Effector memory CD8-positive, alpha-beta T cell (primary cell): Measurements from ENCODE around the gene MGAT5B.

Experiments
- ATAC-seq: fragments of 150-1000 bp; cut with Tn5 transposase; replicated peaks from 2 replicates; pipeline ENCODE4 v1.10.0; 2021; ENCODE audit warnings: mild to moderate bottlenecking, moderate library complexity
- DNase-seq, 3 experiments: peaks; one replicate each; pipeline ENCODE4 v3.0.0; 2021
- H3K27ac Mint-ChIP-seq, 2 donors: one replicate each; pipeline ENCODE4 v1.8.0; 2022; ENCODE audit warnings: mild to moderate bottlenecking in 2 of 2, mixed read lengths in 2 of 2, moderate library complexity in 2 of 2
- H3K27me3 Mint-ChIP-seq, 2 donors: one replicate each; pipeline ENCODE4 v1.8.0; 2022; ENCODE audit warnings: mixed read lengths in 2 of 2
- H3K36me3 Mint-ChIP-seq: one replicate; pipeline ENCODE4 v1.8.0; 2022; ENCODE audit warnings: mild to moderate bottlenecking, moderate library complexity, mixed read lengths; ENCODE audit not compliant: insufficient read depth
- H3K4me1 Mint-ChIP-seq, 2 donors: one replicate each; pipeline ENCODE4 v1.8.0; 2022; ENCODE audit warnings: low read depth in 2 of 2, mixed read lengths in 2 of 2
- H3K4me3 Mint-ChIP-seq, 2 donors: one replicate each; pipeline ENCODE4 v1.8.0; 2022; ENCODE audit warnings: mild to moderate bottlenecking in 2 of 2, mixed read lengths in 2 of 2, moderate library complexity in 2 of 2
- H3K9me3 Mint-ChIP-seq, 2 donors: one replicate each; pipeline ENCODE4 v1.8.0; 2022; ENCODE audit warnings: mixed read lengths in 2 of 2

The MGAT5B gene

DNA sequence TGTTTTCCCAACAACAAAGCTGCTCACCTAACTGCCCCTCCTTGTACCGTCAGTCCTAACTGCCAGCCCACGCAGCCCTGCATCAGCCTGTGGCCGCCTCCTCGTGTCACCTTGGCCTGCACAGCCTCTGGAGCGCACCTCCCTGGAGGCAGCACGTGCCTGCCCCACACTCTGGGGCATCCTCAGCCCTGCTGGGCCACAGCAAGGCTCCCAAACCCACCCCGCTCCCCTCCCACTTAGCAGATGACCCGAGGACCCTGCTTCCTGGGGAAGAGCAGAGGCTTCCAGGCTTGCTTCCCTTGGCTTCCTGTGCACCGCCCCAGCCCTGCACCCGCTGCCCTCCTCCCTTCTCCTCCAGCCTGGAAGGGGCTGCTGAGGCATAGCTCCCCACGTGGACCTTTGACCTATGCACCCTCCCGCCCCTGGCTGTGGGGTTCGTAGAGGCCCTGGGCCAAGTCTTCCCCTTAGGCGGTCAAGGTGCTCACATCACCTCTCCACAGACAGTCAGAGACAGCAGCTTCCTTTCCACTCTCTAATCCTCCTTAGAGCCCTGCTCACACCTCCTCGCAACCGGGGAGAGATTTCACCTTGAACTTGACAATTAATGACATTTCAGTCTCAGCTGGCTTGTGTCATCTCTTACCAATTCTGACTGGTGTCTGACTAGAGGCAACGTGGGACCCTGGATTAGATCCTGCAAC, 115.0 kb downstream of the MGAT5B start:
- peak overlapping the region in 1 of 2 donors; percentile 94 for H3K27ac Mint-ChIP-seq
- no peak for ATAC-seq

DNA sequence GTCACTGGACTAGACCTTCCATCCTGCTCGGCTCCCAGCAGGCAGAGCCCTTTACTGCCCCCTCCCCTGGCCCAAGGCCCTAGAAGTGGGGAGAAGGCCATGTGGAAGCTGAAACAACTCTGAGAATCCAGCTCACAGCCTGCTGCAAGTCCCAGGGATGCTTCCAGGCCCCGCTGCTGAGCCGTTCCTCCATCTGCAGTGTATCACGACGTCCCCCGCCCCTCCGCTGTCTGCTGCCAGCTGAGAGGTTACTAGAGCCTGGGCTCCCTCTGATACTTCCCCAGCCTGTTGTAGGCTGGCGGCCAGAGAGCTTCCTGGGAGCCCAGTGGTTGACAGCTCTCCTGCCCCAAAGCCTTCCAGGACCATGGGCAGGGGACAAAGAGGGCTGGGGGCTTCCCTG, 118.2 kb downstream of the MGAT5B start:
- no peak overlapping the region for H3K4me3 Mint-ChIP-seq
- H3K27me3 Mint-ChIP-seq: peaks cover 0 to 6% of the 10 kb centered on the region in 2 donors
- DNase-seq (no peak), ATAC-seq (no peak)
- H3K36me3 Mint-ChIP-seq: peaks cover 3% of the 10 kb centered on the region
- no peaks in the 10 kb centered on the region for H3K9me3 Mint-ChIP-seq
- no peak overlapping the region for H3K27ac Mint-ChIP-seq
- H3K4me1 Mint-ChIP-seq: peaks cover 5 to 9% of the 10 kb centered on the region in 2 donors

More for the DNA sequence above, 115.0 kb downstream of the MGAT5B start:
- peaks cover 0 to 6% of the 10 kb centered on the region in 2 donors for H3K27me3 Mint-ChIP-seq
- H3K4me1 Mint-ChIP-seq: peaks cover 5 to 11% of the 10 kb centered on the region in 2 donors
- peaks cover 3% of the 10 kb centered on the region for H3K36me3 Mint-ChIP-seq
- H3K9me3 Mint-ChIP-seq: peaks cover 0 to under 1% of the 10 kb centered on the region in 2 donors
- DNase-seq: no peak
- peak overlapping the region; percentile 45 to 53 for H3K4me3 Mint-ChIP-seq

DNA sequence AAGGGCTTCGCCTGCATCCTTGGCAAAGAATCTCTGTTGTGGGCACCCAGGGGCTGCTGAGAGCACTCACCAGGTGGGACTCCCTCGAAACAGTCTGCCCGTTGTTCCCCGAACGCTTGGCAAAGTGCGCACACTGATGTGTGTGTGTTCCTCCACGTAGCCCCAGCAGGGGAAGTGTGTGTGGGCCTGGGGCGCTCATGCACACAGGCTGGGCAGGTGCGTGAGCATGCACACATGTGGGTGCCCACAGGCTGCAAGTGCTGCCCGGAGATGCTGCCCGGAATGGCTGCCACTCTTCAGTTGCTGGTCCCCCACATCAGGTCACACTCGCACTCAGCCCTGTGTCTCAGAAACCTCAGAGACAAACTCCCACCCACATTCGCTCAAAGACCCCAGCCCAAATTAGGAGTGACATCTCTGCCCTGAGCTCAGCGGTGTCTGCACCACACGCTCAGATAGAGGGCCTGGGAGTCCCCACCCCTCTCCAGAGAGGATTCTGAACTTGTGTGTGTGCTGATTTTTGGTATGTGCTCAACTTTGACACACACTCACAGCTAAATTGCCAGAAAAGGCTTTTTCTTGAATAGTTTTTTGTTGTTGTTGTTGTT, 119.4 kb downstream of the MGAT5B start:
- Mint-ChIP-seq H3K27ac (peak overlapping the region in 1 of 2 donors; percentile 85), H3K4me3 (no peak overlapping the region), H3K4me1 (peaks cover 5 to 6% of the 10 kb centered on the region in 2 donors), H3K36me3 (peaks cover 3% of the 10 kb centered on the region), H3K9me3 (no peaks in the 10 kb centered on the region), H3K27me3 (peaks cover 0 to 6% of the 10 kb centered on the region in 2 donors)
- DNase-seq (no peak), ATAC-seq (no peak)

DNA sequence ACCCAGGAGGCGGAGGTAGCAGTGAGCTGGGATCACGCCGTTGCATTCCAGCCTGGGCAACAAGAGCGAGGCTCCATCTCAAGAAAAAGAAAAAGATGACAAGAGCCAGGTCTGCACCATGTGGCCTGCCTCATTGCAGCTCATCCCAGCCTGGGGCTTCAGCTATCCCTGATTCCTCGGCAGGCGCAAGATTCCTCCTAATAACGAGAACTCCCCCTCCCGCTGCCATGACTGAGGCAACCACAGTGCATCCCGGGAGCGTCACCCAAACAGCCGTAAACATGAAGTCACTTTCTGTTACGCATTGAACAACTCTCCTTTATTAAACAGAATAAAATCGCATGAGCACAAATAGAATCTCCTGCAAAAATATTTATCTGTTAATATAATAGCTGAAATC, 120.6 kb downstream of the MGAT5B start:
- H3K4me3 Mint-ChIP-seq: no peak overlapping the region
- ATAC-seq (no peak), DNase-seq (no peak)
- H3K27ac Mint-ChIP-seq: peak overlapping the region in 1 of 2 donors; percentile 20
- no peaks in the 10 kb centered on the region for H3K4me1 Mint-ChIP-seq
- H3K36me3 Mint-ChIP-seq: no peaks in the 10 kb centered on the region
- H3K27me3 Mint-ChIP-seq: no peaks in the 10 kb centered on the region
- H3K9me3 Mint-ChIP-seq: no peaks in the 10 kb centered on the region

DNA sequence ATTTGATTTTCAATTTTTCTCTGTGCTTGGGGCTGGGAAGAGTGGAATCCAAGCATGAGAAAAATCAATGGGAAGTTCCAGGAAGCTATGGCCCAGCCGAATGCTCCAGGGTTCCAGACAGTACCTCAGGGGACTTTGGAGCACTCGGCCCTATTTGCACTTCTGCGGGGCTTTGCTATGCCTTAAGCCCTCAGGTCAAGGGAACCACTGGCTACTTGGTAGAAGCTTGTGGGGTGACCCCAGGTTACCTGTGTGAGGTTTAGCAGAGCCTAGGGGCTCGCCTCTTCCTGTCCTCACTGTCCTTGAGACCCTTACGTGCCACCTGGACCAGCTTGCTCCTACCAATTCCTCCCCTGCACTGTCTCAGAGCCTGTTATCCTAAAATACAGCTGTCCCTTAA, 121.3 kb downstream of the MGAT5B start:
- no peak overlapping the region for H3K27ac Mint-ChIP-seq
- H3K4me1 Mint-ChIP-seq: no peaks in the 10 kb centered on the region
- H3K27me3 Mint-ChIP-seq: no peaks in the 10 kb centered on the region
- H3K36me3 Mint-ChIP-seq: no peaks in the 10 kb centered on the region
- H3K4me3 Mint-ChIP-seq: no peak overlapping the region
- DNase-seq: no peak
- H3K9me3 Mint-ChIP-seq: no peaks in the 10 kb centered on the region
- ATAC-seq: no peak

DNA sequence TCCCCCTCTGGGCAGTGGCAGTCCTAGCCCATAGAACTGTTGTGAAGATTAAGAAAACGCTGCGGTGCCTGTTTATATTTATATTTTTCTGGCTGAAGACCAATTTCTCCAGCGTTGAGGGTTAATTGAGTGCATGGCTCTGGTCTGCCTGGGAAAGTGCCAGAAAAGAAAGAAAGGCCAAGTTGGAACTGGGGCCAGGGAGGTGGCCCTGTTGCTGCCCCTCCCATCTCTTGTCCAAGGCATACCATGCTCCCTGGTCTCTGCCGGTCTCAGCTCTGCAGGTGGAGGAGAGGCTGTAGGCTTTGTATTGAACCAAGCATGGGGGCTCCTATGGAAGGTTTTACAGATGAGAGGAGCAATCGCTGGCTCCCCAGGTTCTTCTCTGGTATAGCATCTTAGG, 124.7 kb downstream of the MGAT5B start:
- Mint-ChIP-seq H3K27me3 (no peaks in the 10 kb centered on the region), H3K4me1 (peaks cover 11 to 19% of the 10 kb centered on the region in 2 donors), H3K27ac (peak overlapping the region in 1 of 2 donors; percentile 72), H3K4me3 (no peak overlapping the region), H3K36me3 (peaks cover 3% of the 10 kb centered on the region), H3K9me3 (no peaks in the 10 kb centered on the region)
- DNase-seq: no peak
- no peak for ATAC-seq

DNA sequence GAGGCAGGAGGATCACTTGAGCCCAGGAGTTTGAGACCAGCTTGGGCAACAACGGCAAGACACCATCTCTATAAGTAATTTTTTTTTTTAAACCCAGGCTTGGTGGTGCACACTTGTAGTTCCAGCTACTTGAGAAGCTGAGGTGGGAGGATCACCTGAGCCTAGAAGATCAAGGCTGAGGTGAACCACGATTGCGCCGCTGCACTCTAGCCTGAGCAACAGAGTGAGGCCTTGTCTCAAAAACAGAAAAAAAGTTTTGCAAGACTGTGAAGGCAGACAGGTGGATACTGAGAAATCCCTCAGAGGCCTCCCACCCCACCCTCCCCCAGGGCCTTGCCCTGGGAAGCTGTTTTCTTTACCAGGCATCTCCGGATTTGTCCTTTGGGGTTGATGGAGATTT, 125.4 kb downstream of the MGAT5B start:
- H3K27ac Mint-ChIP-seq: peak overlapping the region in 1 of 2 donors; percentile 72
- no peaks in the 10 kb centered on the region for H3K9me3 Mint-ChIP-seq
- ATAC-seq (no peak), DNase-seq (no peak)
- H3K4me1 Mint-ChIP-seq: peaks cover 18 to 27% of the 10 kb centered on the region in 2 donors
- H3K27me3 Mint-ChIP-seq: no peaks in the 10 kb centered on the region
- H3K4me3 Mint-ChIP-seq: no peak overlapping the region
- H3K36me3 Mint-ChIP-seq: peaks cover 6% of the 10 kb centered on the region

DNA sequence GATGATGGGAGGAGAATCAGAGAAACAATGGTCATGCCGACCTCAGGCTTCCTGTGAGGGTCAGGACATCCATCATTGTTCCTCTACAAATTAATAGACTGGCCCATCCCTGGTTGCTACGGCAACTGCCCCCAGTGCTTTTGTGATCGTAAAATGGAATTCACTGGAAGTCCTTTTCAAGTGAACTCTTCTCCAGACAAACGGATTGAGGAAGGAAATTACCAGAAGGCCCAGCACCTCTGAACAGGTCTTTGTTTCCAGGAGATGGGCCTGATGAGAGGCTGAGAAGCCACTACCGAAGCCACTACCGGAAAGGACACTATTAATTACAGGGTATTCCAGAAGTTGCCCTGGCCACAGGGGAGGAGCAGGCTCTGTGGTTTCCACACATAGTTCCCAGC, 126.0 kb downstream of the MGAT5B start:
- H3K4me1 Mint-ChIP-seq: peaks cover 23 to 32% of the 10 kb centered on the region in 2 donors

DNA sequence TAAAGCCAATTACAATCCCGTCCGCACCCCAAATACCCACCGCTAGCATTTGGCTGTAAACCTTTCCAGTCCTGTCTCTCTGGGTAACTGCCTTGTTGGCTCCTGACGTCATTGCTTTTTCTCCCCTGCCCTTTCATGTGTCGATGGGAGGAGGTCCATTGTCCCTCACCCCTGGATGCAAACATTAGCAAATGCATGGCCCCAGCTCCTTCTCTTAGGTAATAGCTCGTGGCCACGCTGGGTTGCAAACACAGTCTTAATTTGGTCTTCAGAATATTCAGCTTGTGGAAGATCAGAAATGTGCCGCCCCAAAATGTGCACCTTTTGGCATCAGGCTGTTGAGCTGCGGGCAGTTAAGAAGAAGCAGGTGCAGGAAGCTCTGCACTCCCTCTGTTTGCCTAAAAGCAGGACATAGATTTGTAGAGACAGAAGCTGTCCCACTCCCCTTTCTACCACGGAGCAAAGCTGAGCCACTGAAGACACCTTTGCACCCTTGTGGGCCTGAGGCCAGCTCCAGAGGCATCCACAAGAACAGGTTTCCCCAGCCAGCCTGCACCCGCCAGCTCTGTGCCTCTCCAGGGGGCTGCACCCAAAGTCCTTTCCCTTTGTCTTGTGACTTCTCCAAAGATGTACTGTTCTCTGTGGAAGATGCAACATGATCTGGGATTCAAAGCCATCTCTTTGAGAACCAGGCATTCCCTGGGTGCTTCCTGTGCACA, 127.3 kb downstream of the MGAT5B start:
- ATAC-seq (no peak), DNase-seq (no peak)
- peaks cover 6% of the 10 kb centered on the region for H3K36me3 Mint-ChIP-seq
- H3K4me1 Mint-ChIP-seq: peaks cover 23 to 32% of the 10 kb centered on the region in 2 donors
- no peak overlapping the region for H3K4me3 Mint-ChIP-seq
- no peaks in the 10 kb centered on the region for H3K27me3 Mint-ChIP-seq
- H3K9me3 Mint-ChIP-seq: no peaks in the 10 kb centered on the region
- H3K27ac Mint-ChIP-seq: peak overlapping the region; percentile 55 to 89

More for the DNA sequence above, 126.0 kb downstream of the MGAT5B start:
- no peaks in the 10 kb centered on the region for H3K27me3 Mint-ChIP-seq
- H3K9me3 Mint-ChIP-seq: no peaks in the 10 kb centered on the region
- H3K36me3 Mint-ChIP-seq: peaks cover 6% of the 10 kb centered on the region
- peak overlapping the region; percentile 58 to 87 for H3K27ac Mint-ChIP-seq
- H3K4me3 Mint-ChIP-seq: no peak overlapping the region
- DNase-seq: no peak
- no peak for ATAC-seq

DNA sequence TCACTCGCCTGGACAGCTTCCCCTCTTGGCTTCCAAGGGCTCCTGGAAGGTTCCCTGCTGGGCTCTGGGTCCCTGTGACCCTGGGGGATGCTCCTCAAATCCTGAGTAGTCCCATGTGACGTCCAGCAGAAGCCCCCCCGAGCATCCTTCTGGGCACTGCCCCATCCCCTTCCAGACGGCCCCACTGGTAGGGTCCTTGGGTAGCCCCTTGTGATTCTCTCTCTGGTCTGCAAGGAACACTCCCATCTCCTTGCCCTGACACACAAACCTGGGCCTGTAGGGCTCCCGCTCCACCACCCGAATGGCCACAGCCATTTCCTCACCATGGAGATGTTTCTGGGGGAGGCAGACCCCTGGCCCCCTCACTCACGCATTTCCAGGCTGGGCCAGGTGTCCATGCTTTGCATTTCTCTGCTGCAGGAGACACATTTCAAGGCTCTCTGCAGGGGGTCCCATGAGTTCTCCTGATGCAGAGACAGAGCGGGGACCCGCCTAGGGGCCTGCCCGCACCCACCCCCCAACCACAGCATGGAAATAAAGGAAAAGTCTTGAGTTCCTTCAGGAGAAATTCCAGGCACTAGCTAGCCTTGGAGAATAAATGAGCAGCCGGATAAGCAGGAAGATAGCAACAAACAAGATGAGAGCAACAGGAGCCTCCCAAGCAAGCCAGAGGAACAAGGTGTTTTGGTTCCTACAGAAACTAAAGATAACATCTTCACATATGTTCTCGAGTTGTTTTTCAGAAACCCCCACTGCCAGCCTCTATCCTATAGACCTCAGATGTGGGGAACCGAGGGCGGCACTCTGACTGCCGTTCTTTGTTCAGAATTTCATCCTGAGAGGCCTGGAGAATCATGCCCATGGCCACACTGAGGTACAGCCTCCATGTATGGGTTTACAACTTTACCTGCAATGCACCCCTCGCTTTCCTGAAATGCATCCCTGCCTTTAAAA, 128.8 kb downstream of the MGAT5B start:
- ATAC-seq: no peak
- H3K4me3 Mint-ChIP-seq: peak overlapping the region; percentile 61 to 75
- peak overlapping the region; percentile 89 to 95 for H3K27ac Mint-ChIP-seq
- H3K36me3 Mint-ChIP-seq: peaks cover 6% of the 10 kb centered on the region
- no peak for DNase-seq
- H3K4me1 Mint-ChIP-seq: peaks cover 23 to 32% of the 10 kb centered on the region in 2 donors
- no peaks in the 10 kb centered on the region for H3K27me3 Mint-ChIP-seq
- no peaks in the 10 kb centered on the region for H3K9me3 Mint-ChIP-seq

DNA sequence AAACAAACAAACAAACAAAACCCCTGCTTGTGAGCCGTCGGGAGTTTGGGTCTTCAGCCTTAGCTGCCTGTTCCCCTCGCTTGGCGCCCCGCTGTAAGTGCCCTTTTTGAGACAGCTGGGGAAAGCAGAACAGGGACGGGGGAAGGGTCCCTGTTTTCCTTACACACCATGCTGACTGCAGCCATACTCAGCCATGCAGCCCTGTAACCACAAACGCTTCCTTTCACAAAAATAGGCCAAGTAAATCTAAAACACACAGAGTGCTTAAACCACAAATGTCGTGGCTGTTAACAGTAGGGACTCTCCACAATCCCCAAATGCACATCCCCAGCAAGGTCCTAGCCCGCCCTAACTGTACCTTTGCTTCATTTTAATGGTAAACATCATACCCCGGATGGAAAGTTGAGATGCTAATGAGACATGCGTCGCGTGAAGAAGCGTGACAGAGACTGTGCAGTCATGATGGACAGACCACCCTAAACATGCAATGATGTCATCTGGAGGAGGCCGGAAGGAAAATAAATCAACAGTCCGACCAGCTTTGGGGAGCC, 129.9 kb downstream of the MGAT5B start:
- Mint-ChIP-seq H3K36me3 (peaks cover 6% of the 10 kb centered on the region), H3K4me3 (peak overlapping the region; percentile 61 to 75), H3K27ac (peak overlapping the region; percentile 89 to 95), H3K4me1 (peaks cover 23 to 32% of the 10 kb centered on the region in 2 donors), H3K27me3 (no peaks in the 10 kb centered on the region), H3K9me3 (no peaks in the 10 kb centered on the region)
- peak; percentile 93 for ATAC-seq
- DNase-seq: peak; percentile 56 to 57 (median 57)

DNA sequence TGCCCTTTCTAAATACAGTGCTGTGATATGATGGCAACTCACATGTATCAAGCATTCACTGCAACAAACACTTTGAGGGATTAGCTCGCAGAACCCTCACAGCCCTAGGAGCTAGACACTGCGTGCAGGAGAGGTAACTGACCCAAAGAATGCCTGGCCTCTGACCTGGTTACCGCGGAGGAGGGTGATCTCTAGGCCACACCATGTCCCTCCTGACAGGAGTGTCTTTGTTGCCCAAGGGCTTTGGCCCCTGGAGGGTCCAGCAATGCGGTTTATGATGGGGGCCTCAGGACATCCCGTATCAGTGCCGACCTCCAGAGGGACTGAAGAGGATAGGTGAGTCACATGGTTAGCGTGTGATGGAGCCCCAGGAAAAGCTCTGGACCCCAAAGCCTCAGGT, 130.6 kb downstream of the MGAT5B start:
- DNase-seq (no peak), ATAC-seq (no peak)
- H3K4me3 Mint-ChIP-seq: peak overlapping the region; percentile 61 to 75
- no peaks in the 10 kb centered on the region for H3K9me3 Mint-ChIP-seq
- H3K27me3 Mint-ChIP-seq: no peaks in the 10 kb centered on the region
- peaks cover 6% of the 10 kb centered on the region for H3K36me3 Mint-ChIP-seq
- H3K4me1 Mint-ChIP-seq: peaks cover 23 to 32% of the 10 kb centered on the region in 2 donors
- peak overlapping the region; percentile 89 to 95 for H3K27ac Mint-ChIP-seq
